Measurements from ENCODE around the gene NAV3.

Gene NAV3

GRCh38 chr12:78009031-78009430, 178.3 kb downstream of the NAV3 start:
- Histone ChIP-seq H3K4me2 (ENCODE audit: low read length) (no peak overlapping the region), H3K27ac (ENCODE audit: low read length) (no peak overlapping the region), H3K4me1 (ENCODE audit: low read length) (no peaks in the 10 kb centered on the region), H3K9ac (ENCODE audit: low read length) (no peak overlapping the region), H3K4me3 (ENCODE audit: low read length) (no peak overlapping the region), H3K79me2 (ENCODE audit: low read length) (no peaks in the 10 kb centered on the region), H3K36me3 (replicated peaks; ENCODE audit: low read depth, low read length) (no peaks in the 10 kb centered on the region), H3K9me3 (ENCODE audit: insufficient read depth, low read length) (no peaks in the 10 kb centered on the region), H3K27me3 (ENCODE audit: low read depth, low read length) (no peaks in the 10 kb centered on the region), H4K20me1 (ENCODE audit: insufficient read depth, low read length) (no peaks in the 10 kb centered on the region), H2AFZ (ENCODE audit: low read depth, low read length) (no peak overlapping the region)
- TF ChIP-seq EZH2phosphoT487 (IDR thresholded peaks at IDR 0.05; ENCODE audit: low read depth) (no peak), CTCF (IDR thresholded peaks at IDR 0.05; ENCODE audit: low read depth, low read length) (no peak)

GRCh38 chr12:78018171-78018910, 187.6 kb downstream of the NAV3 start:
- Histone ChIP-seq H3K4me2 (ENCODE audit: low read length) (no peak overlapping the region), H4K20me1 (ENCODE audit: insufficient read depth, low read length) (no peaks in the 10 kb centered on the region), H3K4me3 (ENCODE audit: low read length) (no peak overlapping the region), H3K27ac (ENCODE audit: low read length) (no peak overlapping the region), H3K9ac (ENCODE audit: low read length) (no peak overlapping the region), H3K9me3 (ENCODE audit: insufficient read depth, low read length) (no peaks in the 10 kb centered on the region), H2AFZ (ENCODE audit: low read depth, low read length) (no peak overlapping the region), H3K4me1 (ENCODE audit: low read length) (no peaks in the 10 kb centered on the region), H3K79me2 (ENCODE audit: low read length) (no peaks in the 10 kb centered on the region), H3K27me3 (ENCODE audit: low read depth, low read length) (no peaks in the 10 kb centered on the region), H3K36me3 (replicated peaks; ENCODE audit: low read depth, low read length) (no peaks in the 10 kb centered on the region)
- TF ChIP-seq EZH2phosphoT487 (IDR thresholded peaks at IDR 0.05; ENCODE audit: low read depth), result no peak
- no peak for TF ChIP-seq CTCF (IDR thresholded peaks at IDR 0.05; ENCODE audit: low read depth, low read length)

GRCh38 chr12:78018939-78019338, 188.2 kb downstream of the NAV3 start:
- H2AFZ ChIP-seq (ENCODE audit: low read depth, low read length), result no peak overlapping the region
- no peaks in the 10 kb centered on the region for H3K9me3 ChIP-seq (ENCODE audit: insufficient read depth, low read length)
- H3K36me3 ChIP-seq (replicated peaks; ENCODE audit: low read depth, low read length), result no peaks in the 10 kb centered on the region
- H4K20me1 ChIP-seq (ENCODE audit: insufficient read depth, low read length), result no peaks in the 10 kb centered on the region
- no peak overlapping the region for H3K27ac ChIP-seq (ENCODE audit: low read length)
- H3K4me2 ChIP-seq (ENCODE audit: low read length), result no peak overlapping the region
- H3K27me3 ChIP-seq (ENCODE audit: low read depth, low read length), result no peaks in the 10 kb centered on the region
- H3K4me1 ChIP-seq (ENCODE audit: low read length), result no peaks in the 10 kb centered on the region
- TF ChIP-seq EZH2phosphoT487 (IDR thresholded peaks at IDR 0.05; ENCODE audit: low read depth) (no peak), CTCF (IDR thresholded peaks at IDR 0.05; ENCODE audit: low read depth, low read length) (no peak)
- no peak overlapping the region for H3K4me3 ChIP-seq (ENCODE audit: low read length)
- H3K79me2 ChIP-seq (ENCODE audit: low read length), result no peaks in the 10 kb centered on the region
- no peak overlapping the region for H3K9ac ChIP-seq (ENCODE audit: low read length)

- no peaks in the 10 kb centered on the region for H3K9me3 ChIP-seq (ENCODE audit: insufficient read depth, low read length)
- H3K27me3 ChIP-seq (ENCODE audit: low read depth, low read length), result no peaks in the 10 kb centered on the region
- TF ChIP-seq EZH2phosphoT487 (IDR thresholded peaks at IDR 0.05; ENCODE audit: low read depth) (no peak), CTCF (IDR thresholded peaks at IDR 0.05; ENCODE audit: low read depth, low read length) (no peak)
- no peaks in the 10 kb centered on the region for H4K20me1 ChIP-seq (ENCODE audit: insufficient read depth, low read length)
- H3K9ac ChIP-seq (ENCODE audit: low read length), result no peak overlapping the region
- no peaks in the 10 kb centered on the region for H3K79me2 ChIP-seq (ENCODE audit: low read length)
- H3K4me2 ChIP-seq (ENCODE audit: low read length), result no peak overlapping the region
- H3K4me3 ChIP-seq (ENCODE audit: low read length), result no peak overlapping the region
- H3K4me1 ChIP-seq (ENCODE audit: low read length), result no peaks in the 10 kb centered on the region
- H3K27ac ChIP-seq (ENCODE audit: low read length), result no peak overlapping the region
- H3K36me3 ChIP-seq (replicated peaks; ENCODE audit: low read depth, low read length), result no peaks in the 10 kb centered on the region
- H2AFZ ChIP-seq (ENCODE audit: low read depth, low read length), result no peak overlapping the region
Measured at GRCh38 chr12:78028426-78028825, 197.7 kb downstream of the NAV3 start.

Measured in OCI-LY3 (cell line).